Muscle of arm (tissue), 12 donors: ENCODE measurements around the gene LYSMD4. TPM values are rescaled to one million over a fixed set of nuclear protein-coding genes. Genes with fewer than 3 reads are reported as not detected.
"Not testable (repeated sequence)": the region's sequence is repeated elsewhere in the genome, so short reads cannot be mapped to it uniquely, and the experiment has no call there.

ENCODE experiments used
- DNase-seq: peaks from one replicate; pipeline ENCODE4 v3.0.0-alpha.2; 2013
- polyA plus RNA-seq, 12 donors: library from polyadenylated mRNA; unstranded; fragments of 120-200 nt; gene quantifications; one replicate each; pipeline ENCODE4 v1.2.1, GENCODE V29; 2013; ENCODE audit not compliant: insufficient read length in 12 of 12

LYSMD4 gene
- polyA plus RNA-seq, 12 donors: 6.9 to 19.8 (median 9.0) TPM; not detected in 1

- not testable (repeated sequence) for DNase-seq
Observed at GRCh38 chr15:99734040-99734291, 729 bp upstream of the LYSMD4 start.

- DNase-seq: peak; percentile 40
Observed at GRCh38 chr15:99732751-99733267, 428 bp downstream of the LYSMD4 start.

GRCh38 chr15:99732124-99732750 is 1.0 kb downstream of the LYSMD4 start:
- peak; percentile 50 for DNase-seq

- DNase-seq: no peak
Observed at GRCh38 chr15:99731336-99732123, 1.7 kb downstream of the LYSMD4 start.

- peak; percentile 45 for DNase-seq
Observed at GRCh38 chr15:99729920-99730319, 3.3 kb downstream of the LYSMD4 start.

GRCh38 chr15:99729327-99729726 is 3.9 kb downstream of the LYSMD4 start:
- DNase-seq: no peak

- no peak for DNase-seq
Observed at GRCh38 chr15:99728916-99729315, 4.3 kb downstream of the LYSMD4 start.

GRCh38 chr15:99727733-99728132 is 5.5 kb downstream of the LYSMD4 start:
- DNase-seq: no peak

- no peak for DNase-seq
Observed at GRCh38 chr15:99727330-99727729, 5.9 kb downstream of the LYSMD4 start.

GRCh38 chr15:99726333-99726732 is 6.9 kb downstream of the LYSMD4 start:
- no peak for DNase-seq

GRCh38 chr15:99722406-99722805 is 10.8 kb downstream of the LYSMD4 start:
- DNase-seq: no peak

GRCh38 chr15:99721896-99722295 is 11.3 kb downstream of the LYSMD4 start:
- no peak for DNase-seq

- no peak for DNase-seq
Observed at GRCh38 chr15:99721104-99721778, 12.0 kb downstream of the LYSMD4 start.

GRCh38 chr15:99720533-99720932 is 12.7 kb downstream of the LYSMD4 start:
- DNase-seq: no peak

- DNase-seq: no peak
Observed at GRCh38 chr15:99719096-99719541, 14.1 kb downstream of the LYSMD4 start.

GRCh38 chr15:99718421-99718820 is 14.8 kb downstream of the LYSMD4 start:
- DNase-seq: no peak

- DNase-seq: peak; percentile 84
Observed at GRCh38 chr15:99717161-99718009, 15.9 kb downstream of the LYSMD4 start.

- DNase-seq: peak; percentile 51
Observed at GRCh38 chr15:99716540-99717095, 16.6 kb downstream of the LYSMD4 start.

- DNase-seq: no peak
Observed at GRCh38 chr15:99712415-99712814, 20.8 kb downstream of the LYSMD4 start.

GRCh38 chr15:99711625-99712024 is 21.6 kb downstream of the LYSMD4 start:
- peak; percentile 79 for DNase-seq

GRCh38 chr15:99709243-99709986 is 23.8 kb downstream of the LYSMD4 start:
- no peak for DNase-seq
